ENCODE measurements around the gene ITGA5. TPM values are rescaled to one million over a fixed set of nuclear protein-coding genes. Genes with fewer than 3 reads are reported as not detected.

ITGA5 gene
- 183 and 186 TPM in 2 replicates for total RNA-seq

GRCh38 chr12:54419088-54419887 is at the start of gene ITGA5:
TSS of gene ITGA5 (minus strand) at chr12:54419266. CDS start at chr12:54419198, 68 bp downstream.

GRCh38 chr12:54384591-54385041 is 34.5 kb downstream of the ITGA5 start, which contains the start of gene ZNF385A:
TSS of gene ZNF385A (minus strand) at chr12:54384733. CDS start at chr12:54384514, 219 bp downstream.

GRCh38 chr12:54364413-54364812 is 54.7 kb downstream of the ITGA5 start, which contains the start of gene GPR84:
TSS of gene GPR84 (minus strand) at chr12:54364486. CDS start at chr12:54363851, 635 bp downstream.

Other genes starting within 250 kb of the ITGA5 start
- 23.4 and 25.0 TPM in 2 replicates for gene SMUG1, start 230.3 kb downstream of the ITGA5 start, total RNA-seq
- gene CBX5, start 139.1 kb downstream of the ITGA5 start, total RNA-seq = 12.4 and 15.4 TPM in 2 replicates
- 454 and 485 TPM in 2 replicates for gene HNRNPA1, start 138.5 kb downstream of the ITGA5 start, total RNA-seq
- 0.18 and 0.28 TPM in 2 replicates for gene NFE2, start 118.3 kb downstream of the ITGA5 start, total RNA-seq
- gene COPZ1, start 94.1 kb downstream of the ITGA5 start, total RNA-seq = 129 and 136 TPM in 2 replicates
- 0.09 TPM in 1 of 2 replicates, not detected in the other for gene GPR84, start 54.8 kb downstream of the ITGA5 start, total RNA-seq
- 0.71 and 1.5 TPM in 2 replicates for gene ZNF385A, start 34.5 kb downstream of the ITGA5 start, total RNA-seq
- not detected in 2 replicates for gene GTSF1, start 54.3 kb upstream of the ITGA5 start, total RNA-seq
- gene NCKAP1L, start 78.5 kb upstream of the ITGA5 start, total RNA-seq = under 0.01 TPM in 1 of 2 replicates, not detected in the other
- 0.28 TPM in 1 of 2 replicates, not detected in the other for gene PDE1B, start 130.3 kb upstream of the ITGA5 start, total RNA-seq
- not detected in 2 replicates for gene PPP1R1A, start 169.4 kb upstream of the ITGA5 start, total RNA-seq
- gene LACRT, start 215.6 kb upstream of the ITGA5 start, total RNA-seq = not detected in 2 replicates
- not detected in 2 replicates for gene DCD, start 229.1 kb upstream of the ITGA5 start, total RNA-seq

All from smooth muscle cell of bladder (primary cell).